ENCODE data around the gene U2AF1L4.

The U2AF1L4 gene

GRCh38 chr19:35704218-35704617 is 41.0 kb downstream of the U2AF1L4 start, which contains the start of gene ZBTB32:
Gene ZBTB32 (plus strand): TSS chr19:35704558. CDS start chr19:35714627, 10,069 bp downstream.
- no peak for DNase-seq

- DNase-seq = no peak
Observed at GRCh38 chr19:35703343-35703742, 41.9 kb downstream of the U2AF1L4 start.

GRCh38 chr19:35702223-35703012 is 42.8 kb downstream of the U2AF1L4 start:
- peak; percentile 97 for DNase-seq

GRCh38 chr19:35696835-35697234 is 48.4 kb downstream of the U2AF1L4 start:
- DNase-seq = no peak

- no peak for DNase-seq
Observed at GRCh38 chr19:35695895-35696422, 49.3 kb downstream of the U2AF1L4 start.

GRCh38 chr19:35693835-35694599 is 51.2 kb downstream of the U2AF1L4 start:
- peak; percentile 80 for DNase-seq

- no peak for DNase-seq
Observed at GRCh38 chr19:35693422-35693821, 51.8 kb downstream of the U2AF1L4 start.

Data from COR-L47 (cell line).